ENCODE data around the gene PXK.
A peak's percentile ranks its signal among the peaks of the same experiment; 100 is the strongest.

The PXK gene

DNA sequence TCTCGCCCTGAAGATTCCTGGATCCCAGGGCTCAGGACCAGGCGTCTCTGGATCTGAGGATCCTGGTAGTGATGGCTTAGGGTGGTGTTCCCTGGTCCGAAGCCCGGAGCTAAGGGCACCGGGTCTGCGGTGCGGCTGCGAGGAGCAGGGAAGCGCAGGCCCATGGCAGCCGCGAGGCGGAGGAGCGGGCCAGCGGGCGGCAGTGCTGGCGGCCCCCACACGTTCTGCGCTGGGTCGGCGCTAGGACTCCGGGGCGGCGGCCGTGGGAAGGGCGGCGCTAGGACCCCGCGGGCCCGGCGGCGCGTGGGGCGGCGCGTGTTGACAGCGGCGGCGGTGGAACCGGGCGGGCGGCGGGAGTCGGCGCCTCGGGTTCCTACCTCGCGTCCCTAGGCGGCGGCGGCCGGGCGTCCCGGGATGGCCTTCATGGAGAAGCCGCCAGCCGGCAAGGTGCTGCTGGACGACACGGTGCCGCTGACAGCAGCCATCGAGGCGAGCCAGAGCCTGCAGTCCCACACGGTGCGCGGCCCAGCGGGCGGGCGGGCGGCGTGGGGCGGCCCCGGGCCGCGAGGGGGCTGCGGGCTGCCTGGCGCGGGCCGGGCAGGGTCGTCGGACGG, at the start of gene PXK (continued):
- peak; percentile 38; the same call in 1 of the 2 replicates for TF ChIP-seq KLF10 (tag by site-specific recombination; IDR thresholded peaks at IDR 0.05)
- TF ChIP-seq HOXD13 (CRISPR knock-in tag; IDR thresholded peaks at IDR 0.05; ENCODE audit: borderline replicate concordance) = no peak
- TF ChIP-seq PATZ1 (tag by site-specific recombination; IDR thresholded peaks at IDR 0.05) = peak; percentile 26; the same call in 1 of the 2 replicates
- TF ChIP-seq, protein P1, sequence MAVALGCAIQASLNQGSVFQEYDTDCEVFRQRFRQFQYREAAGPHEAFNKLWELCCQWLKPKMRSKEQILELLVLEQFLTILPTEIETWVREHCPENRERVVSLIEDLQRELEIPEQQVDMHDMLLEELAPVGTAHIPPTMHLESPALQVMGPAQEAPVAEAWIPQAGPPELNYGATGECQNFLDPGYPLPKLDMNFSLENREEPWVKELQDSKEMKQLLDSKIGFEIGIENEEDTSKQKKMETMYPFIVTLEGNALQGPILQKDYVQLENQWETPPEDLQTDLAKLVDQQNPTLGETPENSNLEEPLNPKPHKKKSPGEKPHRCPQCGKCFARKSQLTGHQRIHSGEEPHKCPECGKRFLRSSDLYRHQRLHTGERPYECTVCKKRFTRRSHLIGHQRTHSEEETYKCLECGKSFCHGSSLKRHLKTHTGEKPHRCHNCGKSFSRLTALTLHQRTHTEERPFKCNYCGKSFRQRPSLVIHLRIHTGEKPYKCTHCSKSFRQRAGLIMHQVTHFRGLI (tag by site-specific recombination; IDR thresholded peaks at IDR 0.05) = no peak
- TF ChIP-seq ZSCAN30 (tag by site-specific recombination; IDR thresholded peaks at IDR 0.05) = peak; percentile 90
- peak; percentile 59; the same call in 1 of the 2 replicates for TF ChIP-seq ZNF677 (tag by site-specific recombination; IDR thresholded peaks at IDR 0.05)
- peak; percentile 33; the same call in 1 of the 2 replicates for TF ChIP-seq ZFP69B (tag by site-specific recombination; IDR thresholded peaks at IDR 0.05)
- TF ChIP-seq IKZF3 (tag by site-specific recombination; IDR thresholded peaks at IDR 0.05) = peak; percentile 80
- no peak for TF ChIP-seq ZNF114 (tag by site-specific recombination; IDR thresholded peaks at IDR 0.05)
- TF ChIP-seq ZNF335 (tag by site-specific recombination; conservative IDR thresholded peaks at IDR 0.05) = peak; percentile 32; the same call in 1 of the 2 replicates
- TF ChIP-seq ZNF510 (tag by site-specific recombination; IDR thresholded peaks at IDR 0.05; ENCODE audit: insufficient replicate concordance) = no peak
- TF ChIP-seq ZNF138 (tag by site-specific recombination; IDR thresholded peaks at IDR 0.05; ENCODE audit: borderline replicate concordance) = no peak
- TF ChIP-seq ZNF223 (tag by site-specific recombination; IDR thresholded peaks at IDR 0.05) = no peak
- TF ChIP-seq ZNF530 (tag by site-specific recombination; IDR thresholded peaks at IDR 0.05; ENCODE audit: low read depth) = no peak
- TF ChIP-seq ZNF549 (tag by site-specific recombination; IDR thresholded peaks at IDR 0.05) = 0 out of 2 replicates have a peak, but pooled peaks have one; percentile 20
- TF ChIP-seq ZFP3 (tag by site-specific recombination; IDR thresholded peaks at IDR 0.05; ENCODE audit: low read depth) = no peak
- no peak for TF ChIP-seq SP2 (tag by site-specific recombination; IDR thresholded peaks at IDR 0.05)
- TF ChIP-seq GLIS1 (tag by site-specific recombination; IDR thresholded peaks at IDR 0.05) = peak; percentile 25; the same call in 1 of the 2 replicates

DNA sequence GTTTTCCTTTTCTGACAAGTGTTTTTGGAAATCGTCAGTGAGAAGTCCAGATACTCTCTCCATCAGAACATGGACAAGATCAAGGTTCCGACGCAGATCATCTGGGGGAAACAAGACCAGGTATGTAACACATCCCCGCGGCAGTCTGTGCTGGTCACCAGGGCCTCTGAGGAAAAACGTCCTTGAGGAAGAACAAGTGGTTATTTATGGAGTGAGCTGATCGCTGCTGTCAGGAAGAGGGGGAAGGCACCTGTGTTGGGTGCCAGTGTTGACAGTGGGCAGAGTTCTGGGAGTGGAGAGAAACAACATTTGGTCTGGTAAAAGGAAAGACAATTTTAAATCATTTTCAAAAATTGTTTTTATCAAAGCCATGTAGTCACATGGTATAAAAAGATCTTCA, 47.4 kb upstream of the PXK start:
- peaks cover 0 to 18% of the 10 kb centered on the region in 2 experiments; a peak in 1 of 3 replicates for H3K36me3 ChIP-seq (ENCODE audit: control insufficient read depth in 2 of 2, insufficient read depth in 1 of 2, low read length in 2 of 2)
- TF ChIP-seq, protein P2, sequence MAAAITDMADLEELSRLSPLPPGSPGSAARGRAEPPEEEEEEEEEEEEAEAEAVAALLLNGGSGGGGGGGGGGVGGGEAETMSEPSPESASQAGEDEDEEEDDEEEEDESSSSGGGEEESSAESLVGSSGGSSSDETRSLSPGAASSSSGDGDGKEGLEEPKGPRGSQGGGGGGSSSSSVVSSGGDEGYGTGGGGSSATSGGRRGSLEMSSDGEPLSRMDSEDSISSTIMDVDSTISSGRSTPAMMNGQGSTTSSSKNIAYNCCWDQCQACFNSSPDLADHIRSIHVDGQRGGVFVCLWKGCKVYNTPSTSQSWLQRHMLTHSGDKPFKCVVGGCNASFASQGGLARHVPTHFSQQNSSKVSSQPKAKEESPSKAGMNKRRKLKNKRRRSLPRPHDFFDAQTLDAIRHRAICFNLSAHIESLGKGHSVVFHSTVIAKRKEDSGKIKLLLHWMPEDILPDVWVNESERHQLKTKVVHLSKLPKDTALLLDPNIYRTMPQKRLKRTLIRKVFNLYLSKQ (tag by site-specific recombination; IDR thresholded peaks at IDR 0.05; ENCODE audit: borderline replicate concordance) = no peak
- TF ChIP-seq, protein P3, sequence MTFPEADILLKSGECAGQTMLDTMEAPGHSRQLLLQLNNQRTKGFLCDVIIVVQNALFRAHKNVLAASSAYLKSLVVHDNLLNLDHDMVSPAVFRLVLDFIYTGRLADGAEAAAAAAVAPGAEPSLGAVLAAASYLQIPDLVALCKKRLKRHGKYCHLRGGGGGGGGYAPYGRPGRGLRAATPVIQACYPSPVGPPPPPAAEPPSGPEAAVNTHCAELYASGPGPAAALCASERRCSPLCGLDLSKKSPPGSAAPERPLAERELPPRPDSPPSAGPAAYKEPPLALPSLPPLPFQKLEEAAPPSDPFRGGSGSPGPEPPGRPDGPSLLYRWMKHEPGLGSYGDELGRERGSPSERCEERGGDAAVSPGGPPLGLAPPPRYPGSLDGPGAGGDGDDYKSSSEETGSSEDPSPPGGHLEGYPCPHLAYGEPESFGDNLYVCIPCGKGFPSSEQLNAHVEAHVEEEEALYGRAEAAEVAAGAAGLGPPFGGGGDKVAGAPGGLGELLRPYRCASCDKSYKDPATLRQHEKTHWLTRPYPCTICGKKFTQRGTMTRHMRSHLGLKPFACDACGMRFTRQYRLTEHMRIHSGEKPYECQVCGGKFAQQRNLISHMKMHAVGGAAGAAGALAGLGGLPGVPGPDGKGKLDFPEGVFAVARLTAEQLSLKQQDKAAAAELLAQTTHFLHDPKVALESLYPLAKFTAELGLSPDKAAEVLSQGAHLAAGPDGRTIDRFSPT (tag by site-specific recombination; IDR thresholded peaks at IDR 0.05) = no peak
- no peak for TF ChIP-seq ZFP3 (tag by site-specific recombination; IDR thresholded peaks at IDR 0.05; ENCODE audit: low read depth)
- TF ChIP-seq ZNF174 (tag by site-specific recombination; IDR thresholded peaks at IDR 0.05) = no peak
- no peak for TF ChIP-seq ZNF26 (tag by site-specific recombination; IDR thresholded peaks at IDR 0.05)
- no peak for TF ChIP-seq SCRT2 (tag by site-specific recombination; IDR thresholded peaks at IDR 0.05)
- TF ChIP-seq ZBTB7A (tag by site-specific recombination; IDR thresholded peaks at IDR 0.05; ENCODE audit: low read depth) = no peak
- no peak for TF ChIP-seq ZNF623 (tag by site-specific recombination; IDR thresholded peaks at IDR 0.05)
- no peak overlapping the region for H3K4me3 ChIP-seq (ENCODE audit: low read depth, low read length)
- no peak overlapping the region for H3K27ac ChIP-seq (ENCODE audit: extremely low read depth, low read depth, low read length)
- H3K4me1 ChIP-seq (ENCODE audit: control insufficient read depth, insufficient read depth, low read length) = no peaks in the 10 kb centered on the region
- POLR2A ChIA-PET = no interaction called here
- H3K9me3 ChIP-seq (ENCODE audit: control insufficient read depth, insufficient read depth, low read depth, low read length) = no peaks in the 10 kb centered on the region
- CTCF ChIA-PET = interaction anchor here (0.7 kb wide), 1 partner anchor 9 kb away, joined by 3 read pairs; no protein-coding TSS in a partner anchor

Measured in HEK293 (cell line).